Measurements from ENCODE around the gene NFKB1.

Gene NFKB1

GRCh38 chr4:102533904-102534303 lies 32.7 kb downstream of the NFKB1 start:
- no peak for DNase-seq

GRCh38 chr4:102534845-102535244 lies 33.7 kb downstream of the NFKB1 start:
- no peak for DNase-seq

GRCh38 chr4:102535398-102536082 lies 34.4 kb downstream of the NFKB1 start:
- no peak for DNase-seq

GRCh38 chr4:102536768-102537167 lies 35.6 kb downstream of the NFKB1 start:
- DNase-seq = no peak

GRCh38 chr4:102537269-102537668 lies 36.1 kb downstream of the NFKB1 start:
- DNase-seq = no peak

GRCh38 chr4:102541697-102542096 lies 40.5 kb downstream of the NFKB1 start:
- no peak for DNase-seq

GRCh38 chr4:102543030-102543928 lies 42.1 kb downstream of the NFKB1 start:
- no peak for DNase-seq

GRCh38 chr4:102546635-102547034 lies 45.5 kb downstream of the NFKB1 start:
- DNase-seq = no peak

- DNase-seq = no peak
These were observed 46.8 kb downstream of the NFKB1 start for GRCh38 chr4:102547973-102548372.

- DNase-seq = no peak
These were observed 50.9 kb downstream of the NFKB1 start for GRCh38 chr4:102551958-102552565.

GRCh38 chr4:102552781-102553180 lies 51.6 kb downstream of the NFKB1 start:
- DNase-seq = no peak

- no peak for DNase-seq
These were observed 52.8 kb downstream of the NFKB1 start for GRCh38 chr4:102553982-102554381.

GRCh38 chr4:102554482-102554881 lies 53.3 kb downstream of the NFKB1 start:
- no peak for DNase-seq

GRCh38 chr4:102554992-102555391 lies 53.8 kb downstream of the NFKB1 start:
- DNase-seq = no peak

GRCh38 chr4:102557636-102558035 lies 56.5 kb downstream of the NFKB1 start:
- DNase-seq = no peak

- no peak for DNase-seq
These were observed 59.0 kb downstream of the NFKB1 start for GRCh38 chr4:102560115-102560514.

- no peak for DNase-seq
These were observed 59.6 kb downstream of the NFKB1 start for GRCh38 chr4:102560571-102561341.

GRCh38 chr4:102563000-102563399 lies 61.8 kb downstream of the NFKB1 start:
- DNase-seq = no peak

GRCh38 chr4:102564399-102565059 lies 63.4 kb downstream of the NFKB1 start:
- DNase-seq = no peak

GRCh38 chr4:102565696-102566095 lies 64.5 kb downstream of the NFKB1 start:
- DNase-seq = no peak

- DNase-seq = no peak
These were observed 65.3 kb downstream of the NFKB1 start for GRCh38 chr4:102566426-102566825.

- no peak for DNase-seq
These were observed 66.3 kb downstream of the NFKB1 start for GRCh38 chr4:102567427-102567826.

All from activated CD8-positive, alpha-beta memory T cell treated with anti-CD3 and anti-CD28 coated beads, Interleukin-2, amount 50 U/mL, for 48 hours (primary cell).